Right renal cortex interstitium (tissue), 3 donors: Measurements from ENCODE around the gene BBS12. TPM values are rescaled to one million over a fixed set of nuclear protein-coding genes. Genes with fewer than 3 reads are reported as not detected.

Experiments used
- DNase-seq, 3 donors: peaks; one replicate each; pipeline ENCODE4 v3.0.0-alpha.2; 2013; ENCODE audit warnings: low read depth in 3 of 3, low spot score in 2 of 3
- polyA plus RNA-seq, 3 donors: library from polyadenylated mRNA; unstranded; fragments of 120-200 nt; gene quantifications; one replicate each; pipeline ENCODE4 v1.2.1, GENCODE V29; 2013; ENCODE audit not compliant: insufficient read length in 3 of 3

The BBS12 gene
- polyA plus RNA-seq, 3 donors: 14.8 to 16.2 (median 15.1) TPM

GRCh38 chr4:122793811-122794210, 61.3 kb downstream of the BBS12 start:
- no peak for DNase-seq

Other genes with a start within 250 kb of the BBS12 start
- not detected for gene IL21, start 111.6 kb upstream of the BBS12 start, polyA plus RNA-seq
- gene FGF2, start 94.1 kb downstream of the BBS12 start, polyA plus RNA-seq: 1 to 10 TPM; 7.3 to 8.3 (median 8.1) TPM
- gene NUDT6, start 189.9 kb downstream of the BBS12 start, polyA plus RNA-seq: 10 to 100 TPM; 14.5 to 19.0 (median 18.6) TPM